GM18873 (cell line): Measurements from ENCODE around the gene BPIFB4.
"Not testable (repeated sequence)": the region's sequence is repeated elsewhere in the genome, so short reads cannot be mapped to it uniquely, and the experiment has no call there.

Experiments
- ATAC-seq: cut with Tn5 transposase; IDR thresholded peaks from one replicate; pipeline ENCODE4 v1.9.1; 2021; ENCODE audit warnings: mild to moderate bottlenecking, moderate library complexity, moderate number of reproducible peaks; ENCODE audit not compliant: unreplicated experiment, low FRiP score

The BPIFB4 gene

DNA sequence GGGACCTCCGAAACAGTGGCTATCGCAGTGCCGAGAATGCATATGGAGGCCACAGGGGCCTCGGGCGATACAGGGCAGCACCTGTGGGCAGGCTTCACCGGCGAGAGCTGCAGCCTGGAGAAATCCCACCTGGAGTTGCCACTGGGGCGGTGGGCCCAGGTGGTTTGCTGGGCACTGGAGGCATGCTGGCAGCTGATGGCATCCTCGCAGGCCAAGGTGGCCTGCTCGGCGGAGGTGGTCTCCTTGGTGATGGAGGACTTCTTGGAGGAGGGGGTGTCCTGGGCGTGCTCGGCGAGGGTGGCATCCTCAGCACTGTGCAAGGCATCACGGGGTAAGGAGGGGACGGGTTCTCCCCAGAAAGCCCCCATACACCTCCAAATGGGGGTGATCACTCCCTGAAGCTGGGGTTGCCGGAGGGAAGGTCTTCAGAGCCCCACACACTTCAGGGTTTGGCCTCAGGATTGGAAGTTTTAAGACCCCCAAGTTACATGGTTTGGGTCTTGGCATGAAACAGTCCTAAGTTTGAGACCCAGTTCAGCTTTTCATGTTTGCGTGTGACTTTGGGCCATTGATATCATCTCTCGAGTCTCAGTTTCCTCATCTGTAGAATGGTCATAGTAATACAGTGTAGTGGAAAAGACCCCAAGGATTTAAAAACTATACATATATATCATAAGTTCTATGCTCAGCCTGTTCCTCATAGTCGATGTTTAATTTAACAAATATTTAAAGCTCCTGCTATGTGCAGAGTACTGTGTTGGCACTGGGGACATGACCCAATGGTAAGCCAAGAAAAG is 4.3 kb downstream of the BPIFB4 start:
- ATAC-seq, result no peak

DNA sequence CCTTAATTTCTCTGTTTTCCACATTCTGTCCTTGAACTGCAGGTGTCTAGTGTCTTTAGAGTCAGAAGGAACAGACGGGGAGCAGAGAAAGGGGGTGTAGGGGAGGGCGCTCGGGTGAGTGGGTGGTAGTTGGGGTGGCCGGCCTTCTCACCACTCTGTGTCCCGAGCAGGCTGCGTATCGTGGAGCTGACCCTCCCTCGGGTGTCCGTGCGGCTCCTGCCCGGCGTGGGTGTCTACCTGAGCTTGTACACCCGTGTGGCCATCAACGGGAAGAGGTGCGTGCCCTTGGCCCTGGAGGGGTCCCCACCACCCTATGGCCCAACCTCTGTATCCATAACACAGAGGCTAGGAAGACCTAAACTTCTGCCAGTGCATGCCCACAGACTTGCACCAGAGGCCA is 5.3 kb downstream of the BPIFB4 start:
- no peak for ATAC-seq

DNA sequence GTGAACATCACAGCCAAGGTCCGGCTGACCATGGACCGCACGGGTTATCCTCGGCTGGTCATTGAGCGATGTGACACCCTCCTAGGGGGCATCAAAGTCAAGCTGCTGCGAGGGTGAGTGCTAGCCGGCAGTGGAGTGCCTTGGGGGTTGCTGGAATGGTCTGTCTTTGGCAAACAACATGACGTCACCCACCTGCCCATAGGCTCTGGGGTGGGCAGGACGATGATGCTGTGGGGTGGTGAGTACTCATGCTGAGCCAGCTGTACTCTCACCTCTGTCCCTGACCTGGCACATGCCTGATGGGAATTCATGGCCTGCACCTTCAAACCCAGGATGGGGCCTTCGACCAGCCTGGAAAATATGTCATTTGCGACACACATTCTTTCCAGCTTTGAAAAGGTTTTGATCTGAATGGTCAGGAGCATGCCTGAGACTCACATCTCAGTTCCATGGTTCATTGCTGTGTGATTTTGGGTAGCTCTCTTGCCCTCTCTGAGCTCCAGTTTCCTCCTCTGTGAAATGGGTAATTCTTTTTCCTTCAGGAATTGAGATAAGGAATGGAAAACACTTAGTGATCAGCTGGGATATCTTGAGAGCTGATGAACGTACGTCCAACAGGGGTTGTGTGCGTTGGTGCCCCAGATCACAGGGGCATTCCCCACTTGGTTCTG is 6.7 kb downstream of the BPIFB4 start:
- no peak for ATAC-seq

DNA sequence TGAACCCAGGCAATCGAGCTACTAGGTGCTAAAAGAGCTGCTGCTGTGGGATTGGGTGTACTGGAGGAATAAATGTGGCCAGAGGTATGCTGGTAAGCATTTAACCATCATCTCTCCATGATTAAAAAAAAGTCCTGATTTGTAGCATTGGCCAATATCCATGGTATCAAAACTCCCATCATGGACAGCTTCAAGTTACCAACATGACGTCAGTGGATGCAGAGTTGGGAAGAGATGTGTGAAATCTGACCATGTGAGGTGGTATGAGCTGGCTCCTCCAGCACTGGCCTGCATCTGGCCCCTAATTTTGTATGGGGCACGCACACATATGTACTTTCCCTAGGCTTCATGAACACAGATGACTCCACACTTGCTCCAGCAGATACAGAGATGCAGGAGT is 11.7 kb downstream of the BPIFB4 start:
- no peak for ATAC-seq

DNA sequence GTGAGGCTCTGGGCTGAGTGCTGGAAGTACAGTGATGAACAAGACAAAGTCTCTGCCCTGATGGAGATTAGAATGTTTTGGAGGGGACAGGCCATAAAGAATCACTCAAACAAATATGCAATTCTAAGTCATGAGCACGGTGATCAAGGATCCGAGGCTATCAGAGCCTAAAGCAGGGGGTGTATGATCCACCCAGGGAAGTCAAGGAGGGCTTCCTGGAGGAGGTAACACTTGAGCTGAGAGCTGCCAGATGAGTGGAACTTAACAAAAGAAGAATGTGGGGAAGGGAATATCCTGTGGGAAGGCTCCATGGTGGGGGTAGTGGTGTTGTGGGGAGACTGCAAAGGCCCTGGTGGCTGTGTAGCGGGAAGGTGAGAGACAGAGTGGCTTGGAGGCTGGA is 12.2 kb downstream of the BPIFB4 start:
- ATAC-seq, result no peak

DNA sequence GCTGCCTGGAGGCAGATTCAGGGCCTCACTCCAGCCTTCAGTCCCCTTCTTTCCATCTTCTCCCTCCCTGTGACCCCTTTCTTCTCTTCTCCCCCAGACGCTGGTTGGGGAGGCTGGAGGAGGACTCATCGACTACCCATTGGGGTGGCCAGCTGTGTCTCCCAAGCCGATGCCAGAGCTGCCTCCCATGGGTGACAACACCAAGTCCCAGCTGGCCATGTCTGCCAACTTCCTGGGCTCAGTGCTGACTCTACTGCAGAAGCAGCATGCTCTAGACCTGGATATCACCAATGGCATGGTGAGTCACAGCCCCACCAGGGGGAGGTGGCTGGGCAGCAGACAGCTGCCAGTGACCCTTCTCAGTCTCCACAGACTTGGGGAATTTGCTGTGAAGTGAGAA is 12.9 kb downstream of the BPIFB4 start:
- ATAC-seq, result no peak

DNA sequence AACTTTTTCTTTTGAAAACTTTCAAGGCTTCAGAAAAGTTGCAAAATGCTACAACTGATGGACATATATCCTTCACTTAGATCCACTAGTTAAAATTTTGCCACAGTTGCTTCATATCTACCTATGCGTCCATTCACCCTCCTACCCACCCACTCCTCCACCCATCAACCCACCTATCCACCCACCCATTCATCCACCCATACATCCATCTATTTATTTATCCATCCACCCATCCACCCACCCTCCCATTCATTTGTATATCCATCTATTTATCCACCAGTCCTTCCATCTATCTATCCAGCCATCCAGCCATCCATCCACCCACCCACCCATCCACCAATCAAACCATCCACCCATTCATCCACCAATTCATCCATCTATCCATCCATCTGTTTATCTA is 13.6 kb downstream of the BPIFB4 start:
- no peak for ATAC-seq

DNA sequence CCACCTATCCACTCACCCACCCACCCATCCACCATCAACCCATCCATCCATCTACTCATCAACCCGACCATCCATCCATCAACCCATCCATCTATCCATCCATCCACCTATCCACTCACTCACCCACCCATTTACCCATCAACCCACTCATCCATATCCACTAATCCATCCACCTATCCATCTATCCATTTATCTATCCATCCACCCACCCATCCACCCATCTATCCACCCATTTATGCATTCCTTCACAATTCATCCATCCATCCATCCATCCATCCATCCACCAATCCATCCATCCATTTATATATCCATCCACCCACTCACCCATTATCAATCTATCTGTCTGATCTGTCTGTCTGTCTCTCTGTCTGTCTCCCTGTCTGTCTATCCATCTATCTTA is 14.1 kb downstream of the BPIFB4 start:
- no peak for ATAC-seq

DNA sequence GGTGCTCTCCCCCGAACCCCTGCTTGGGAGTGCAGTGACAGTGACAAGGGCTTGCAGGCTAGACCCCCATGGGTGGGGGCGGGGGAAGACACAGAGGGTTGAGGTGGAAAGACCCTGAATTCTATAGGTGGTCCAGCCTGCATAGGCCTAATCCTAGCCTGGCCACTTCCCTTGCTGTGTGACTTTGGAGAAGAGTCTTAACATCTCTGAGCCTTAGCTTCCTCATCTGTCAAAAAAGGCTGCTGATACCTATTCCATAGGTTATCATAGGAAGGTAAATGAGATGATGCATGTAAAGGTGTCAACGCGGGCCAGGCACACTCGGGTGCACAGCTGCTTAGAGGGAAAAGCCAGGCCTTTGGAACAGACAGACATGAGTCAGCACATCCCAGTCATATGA is 15.8 kb downstream of the BPIFB4 start:
- no peak for ATAC-seq

DNA sequence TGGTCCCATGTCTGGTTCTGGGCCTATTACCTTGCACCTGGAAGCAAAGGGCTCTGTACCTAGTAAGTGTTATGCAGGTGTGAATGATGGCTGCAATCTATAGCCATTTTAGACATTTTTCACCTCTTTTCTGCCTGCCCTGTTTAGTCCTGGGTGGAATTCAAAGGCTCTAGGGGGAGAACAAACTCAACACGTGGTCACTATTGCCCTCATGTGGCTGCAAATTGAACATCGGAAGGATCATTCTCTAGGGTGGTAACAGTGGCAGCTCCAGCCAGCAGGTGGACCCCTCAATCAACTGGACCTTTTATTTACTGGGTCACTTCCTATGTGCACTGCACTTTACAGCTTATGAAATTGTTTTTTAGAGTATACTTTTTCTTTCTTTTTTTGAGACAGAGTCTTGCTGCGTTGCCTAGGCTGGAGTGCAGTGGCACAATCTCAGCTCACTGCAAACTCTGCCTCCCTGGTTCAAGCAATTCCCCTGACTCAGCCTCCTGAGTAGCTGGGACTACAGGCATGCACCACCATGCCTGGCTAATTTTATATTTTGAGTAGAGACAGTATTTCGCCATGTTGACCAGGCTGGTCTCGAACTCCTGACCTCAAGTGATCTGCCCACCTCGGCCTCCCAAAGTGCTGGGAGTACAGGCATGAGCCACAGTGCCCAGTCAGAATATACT is 16.6 kb downstream of the BPIFB4 start:
- ATAC-seq, result not testable (repeated sequence)

DNA sequence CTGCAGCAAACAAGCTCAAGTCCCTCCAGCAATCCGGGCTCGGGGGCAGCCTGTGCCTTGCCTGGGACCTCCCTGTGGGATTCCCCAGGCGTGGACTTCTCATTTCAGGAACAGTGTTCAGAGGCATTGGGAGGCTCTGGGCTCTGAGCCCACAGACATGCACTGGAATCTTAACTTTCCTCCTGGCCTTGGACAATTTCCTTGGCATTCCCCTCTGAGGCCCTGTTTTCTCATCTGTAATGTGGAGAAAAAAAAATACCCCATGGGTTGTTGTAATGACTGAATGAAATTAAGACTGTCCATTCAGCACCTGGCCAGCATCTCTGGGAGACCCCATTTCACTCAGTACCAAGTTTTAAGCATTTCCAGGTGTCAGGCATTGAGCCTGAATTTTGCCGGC is 17.6 kb downstream of the BPIFB4 start:
- ATAC-seq, result no peak

DNA sequence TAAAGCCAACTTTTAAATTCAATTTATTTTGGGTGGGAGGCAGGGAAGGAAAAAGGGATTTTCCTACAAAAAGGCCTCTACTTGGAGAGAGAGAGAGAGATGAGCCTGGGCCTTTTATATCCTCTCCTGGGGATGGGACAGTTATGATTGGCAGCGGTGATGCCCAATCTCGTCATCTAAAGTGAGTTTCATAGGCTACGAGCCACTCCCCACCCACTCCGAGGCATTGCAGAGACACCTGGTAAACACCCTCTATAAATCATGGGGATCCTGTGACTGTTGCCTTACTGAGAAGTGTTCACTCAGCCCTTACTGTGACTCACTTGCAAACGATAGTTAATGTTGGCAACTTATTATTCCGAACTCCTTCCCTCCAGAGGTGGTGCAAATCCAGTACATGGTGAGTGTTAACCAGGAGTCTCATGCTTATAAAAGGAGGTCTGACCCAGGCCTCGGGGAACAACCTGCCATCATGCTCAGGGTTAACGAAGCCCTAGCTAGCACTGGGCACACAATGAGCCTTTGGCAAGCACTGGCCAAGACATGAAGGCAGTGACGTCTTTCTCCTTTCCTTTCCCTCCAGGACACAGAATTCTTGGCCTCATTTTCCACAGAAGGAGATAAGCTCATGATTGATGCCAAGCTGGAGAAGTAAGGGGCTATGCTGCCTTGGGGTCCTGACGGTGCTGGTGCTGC is 20.5 kb downstream of the BPIFB4 start:
- ATAC-seq, result no peak

DNA sequence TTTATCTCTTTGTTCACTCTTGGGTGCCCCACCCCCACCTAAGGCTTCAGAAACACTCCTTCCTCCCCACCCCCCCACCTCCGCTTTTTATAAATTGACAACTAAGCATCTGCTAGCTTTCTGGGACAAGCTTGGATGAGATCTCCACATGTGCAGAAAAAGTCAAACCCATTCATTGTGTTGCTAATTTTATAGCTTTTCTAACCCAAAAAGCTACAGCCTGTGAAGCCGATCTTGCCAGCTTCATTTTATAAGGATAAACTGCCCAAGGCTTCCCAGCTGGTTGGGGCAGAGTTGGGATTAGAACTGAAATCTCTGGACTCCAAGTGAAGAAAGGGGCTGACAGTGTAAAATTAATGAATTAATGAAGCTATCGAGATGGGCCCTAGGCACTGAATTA is 24.1 kb downstream of the BPIFB4 start:
- ATAC-seq, result no peak

DNA sequence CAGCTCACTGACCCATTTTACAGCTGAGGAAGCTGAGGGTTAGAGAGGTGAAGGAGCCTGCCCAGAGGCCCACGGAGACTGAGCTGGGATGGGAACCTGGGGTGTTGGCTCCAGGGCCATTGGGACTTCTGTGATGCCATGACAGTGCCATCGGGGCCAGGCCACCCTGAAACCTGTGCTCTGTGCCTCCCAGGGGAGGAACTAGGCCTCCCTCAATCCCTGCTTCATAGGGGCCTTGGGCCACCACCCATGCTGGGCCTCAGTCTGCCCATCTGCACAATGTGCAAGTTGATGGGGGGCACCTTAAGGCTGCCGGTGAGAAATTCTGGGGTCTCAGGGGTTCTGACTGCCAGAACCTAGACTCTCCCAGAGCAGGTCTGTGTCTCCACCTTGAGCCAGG is 24.9 kb downstream of the BPIFB4 start:
- no peak for ATAC-seq

DNA sequence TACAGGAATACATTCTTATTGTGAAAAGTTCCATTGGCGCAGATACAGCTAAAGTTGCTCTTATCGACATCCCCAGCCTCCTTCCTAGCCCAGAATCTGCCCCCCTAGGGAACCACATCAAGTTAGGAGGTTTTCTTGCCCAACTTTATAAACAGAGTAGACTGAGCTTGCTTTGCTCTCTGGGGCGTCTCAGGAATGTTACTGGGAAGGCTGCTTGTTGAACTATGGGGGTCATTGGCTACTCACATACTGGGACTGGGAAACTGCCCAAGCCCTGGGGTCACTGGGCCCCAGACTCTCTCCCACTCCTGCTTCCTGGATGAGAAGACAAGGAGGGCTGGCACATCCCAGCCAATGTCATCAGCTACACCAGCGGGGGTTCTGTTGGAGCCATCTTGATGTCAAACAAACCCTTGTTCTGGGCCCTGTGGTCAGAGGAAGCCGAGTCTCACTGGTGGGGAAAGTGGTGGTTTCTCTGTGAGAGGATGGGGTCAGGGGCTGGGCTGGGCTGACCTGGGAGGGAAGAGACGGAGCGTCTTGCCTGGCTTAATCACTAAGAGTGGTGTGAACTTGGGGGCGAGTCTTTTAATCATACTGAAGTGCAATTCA is 26.0 kb downstream of the BPIFB4 start:
- ATAC-seq, result no peak

DNA sequence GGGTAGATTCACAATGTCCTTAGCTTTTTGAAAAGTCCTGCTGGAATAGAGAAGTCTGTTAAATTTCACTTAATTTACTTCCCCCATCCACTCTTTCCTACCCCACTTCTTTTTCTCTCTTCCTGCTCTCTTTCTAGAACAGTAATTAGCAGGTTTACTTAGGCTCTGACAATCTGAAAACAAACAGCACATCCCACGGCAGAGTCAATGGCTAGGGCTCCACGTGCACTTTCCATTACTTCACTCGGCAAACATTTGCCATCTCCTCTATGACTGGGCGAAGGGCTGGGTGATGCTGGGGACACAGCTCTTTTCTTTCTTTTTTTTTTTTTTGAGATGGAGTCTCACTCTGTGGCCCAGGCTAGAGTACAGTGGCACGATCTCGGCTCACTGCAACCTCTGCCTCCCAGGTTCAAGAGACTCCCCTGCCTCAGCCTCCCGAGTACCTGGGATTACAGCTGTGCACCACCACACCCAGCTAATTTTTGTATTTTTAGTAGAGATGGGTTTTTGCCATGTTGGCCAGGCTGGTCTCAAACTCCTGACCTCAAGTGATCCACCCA is 26.7 kb downstream of the BPIFB4 start:
- ATAC-seq, result not testable (repeated sequence)

DNA sequence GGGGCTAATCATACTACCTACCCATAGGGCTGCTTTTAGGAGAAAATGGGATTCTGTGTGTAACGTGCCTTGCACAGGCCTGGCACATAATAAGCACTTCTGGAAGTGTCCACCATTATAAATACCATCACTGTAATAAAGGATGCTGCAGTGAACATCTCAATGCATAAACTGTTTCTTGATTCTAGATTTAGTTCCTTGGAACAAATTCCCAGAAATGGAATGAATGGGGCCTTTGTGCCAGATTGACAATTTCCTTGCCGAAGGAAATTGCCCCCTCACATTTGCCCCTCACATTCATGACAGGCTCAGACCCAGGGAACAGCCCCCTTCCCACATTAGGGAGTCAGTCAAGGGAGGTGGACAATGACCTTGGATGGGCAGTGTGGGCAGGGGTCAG is 29.2 kb downstream of the BPIFB4 start:
- ATAC-seq, result no peak

DNA sequence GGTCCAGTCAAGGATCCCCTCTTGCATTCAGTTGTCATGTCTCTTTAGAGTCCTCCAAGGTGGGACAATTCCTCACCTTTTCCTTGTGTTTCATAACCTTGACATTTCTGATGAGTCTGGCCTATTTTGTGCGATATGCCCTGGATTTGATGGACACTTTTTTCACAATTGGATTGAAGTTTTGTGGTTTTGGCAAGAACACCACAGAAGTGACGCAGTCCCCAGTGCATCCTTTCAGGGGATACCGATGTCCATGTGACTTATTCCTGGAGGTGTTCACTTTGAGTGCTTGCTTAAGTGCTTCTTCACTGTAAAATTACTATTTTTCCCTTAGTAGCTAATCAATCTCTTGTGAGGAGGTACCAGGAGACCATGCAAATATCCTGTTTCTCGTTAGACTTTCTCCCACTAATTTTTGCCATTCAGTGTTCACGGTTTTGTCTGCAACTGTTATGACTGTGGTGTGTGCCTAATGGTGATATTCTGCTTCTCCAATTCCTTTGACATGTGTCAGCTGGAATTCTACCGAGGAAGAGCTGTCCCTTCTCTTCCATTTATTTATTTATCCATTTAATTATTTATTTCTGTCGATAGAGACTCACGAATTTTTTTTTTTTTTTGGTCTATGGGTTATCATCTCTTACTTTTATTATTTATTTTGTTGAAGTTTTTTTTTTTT is 30.8 kb downstream of the BPIFB4 start:
- no peak for ATAC-seq

DNA sequence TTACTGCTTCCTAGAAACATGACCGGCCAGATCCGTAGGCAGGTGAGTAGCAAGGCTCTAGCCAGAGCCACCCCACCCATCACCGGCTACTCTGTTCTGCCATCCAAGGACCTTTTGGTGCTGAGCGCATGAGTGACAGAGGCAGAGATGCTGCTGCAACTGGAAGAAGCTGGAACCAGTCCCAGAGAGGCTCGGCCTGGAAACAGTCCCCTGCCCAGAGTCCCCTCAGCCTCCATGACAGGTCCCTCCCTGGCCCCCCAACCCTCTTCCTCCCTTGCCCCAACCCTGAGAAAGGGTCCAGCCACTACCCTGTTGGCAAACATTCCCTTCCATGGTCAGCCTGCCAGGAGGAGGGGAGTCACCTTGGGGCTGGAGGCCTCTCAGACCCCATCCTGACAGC is 31.9 kb downstream of the BPIFB4 start:
- no peak for ATAC-seq
